Thyroid gland (tissue), 4 donors: Measurements from ENCODE around the gene RAB11FIP3.

Experiments
- CTCF ChIP-seq, 6 experiments: fragments of 200-600 bp in 3 of 6; fragments of 450-650 bp in 3 of 6; sonication (generic) in 3 of 6; IDR thresholded peaks; one replicate each; pipeline ENCODE4 v1.5.1; 2016 to 2019; ENCODE audit warnings: antibody characterized with exemption in 6 of 6, mild to moderate bottlenecking in 2 of 6, inconsistent platforms in 1 of 6, moderate library complexity in 1 of 6
- POLR2A ChIP-seq, 2 donors: fragments of 450-650 bp; IDR thresholded peaks; one replicate each; pipeline ENCODE4 v1.6.1; 2017; ENCODE audit warnings: antibody characterized with exemption in 2 of 2, mild to moderate bottlenecking in 2 of 2, moderate library complexity in 1 of 2

- no peak for TF ChIP-seq POLR2A (IDR thresholded peaks at IDR 0.05)
- TF ChIP-seq CTCF (IDR thresholded peaks at IDR 0.05) = no peak
These were observed 38.8 kb upstream of the RAB11FIP3 start for GRCh38 chr16:386641-387156.
